ENCODE results near the gene CLPTM1. TPM values are rescaled to one million over a fixed set of nuclear protein-coding genes. Genes with fewer than 3 reads are reported as not detected.

CLPTM1 gene
- total and polyA plus RNA-seq, 8 donors: 39.3 to 152 (median 66.7) TPM

DNA sequence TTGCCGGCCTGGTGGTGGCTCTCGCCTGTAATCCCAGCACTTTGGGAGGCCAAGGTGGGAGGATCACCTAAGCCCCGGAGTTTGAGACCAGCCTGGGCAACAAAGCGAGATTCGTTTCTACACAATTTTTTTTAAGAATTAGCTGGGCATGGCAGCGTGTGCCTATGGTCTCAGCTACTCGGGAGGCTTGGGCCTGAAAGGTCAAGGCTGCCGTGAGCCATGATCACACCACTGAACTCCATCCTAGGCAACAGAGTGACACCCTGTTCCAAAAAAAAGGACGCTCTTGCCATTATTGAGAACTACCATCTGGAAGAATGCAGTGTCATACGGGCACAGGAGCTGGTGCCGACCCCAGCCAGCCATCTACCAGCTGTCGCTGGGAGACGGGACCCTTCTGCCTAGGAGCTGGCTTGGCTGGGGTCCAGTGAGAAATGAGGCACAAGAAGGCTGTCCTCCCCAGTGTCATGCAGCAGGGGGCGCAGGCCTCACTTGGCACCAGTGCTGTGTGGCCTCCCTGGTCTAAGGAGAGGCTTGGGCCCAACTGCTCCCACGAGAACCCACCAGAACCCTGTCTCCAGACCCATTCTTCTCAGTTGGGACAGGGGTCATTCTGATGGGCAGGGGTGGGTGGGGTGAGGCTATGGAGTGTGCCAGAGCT is 33.8 kb downstream of the CLPTM1 start:
- WGBS, 5 donors: 65 to 77% (median 76%) methylated on average over 13 to 15 of the region's 15 CpGs
- Histone ChIP-seq H3K27ac (peak overlapping the region in 1 of 5 donors; percentile 5), H3K9me3 (no peaks in the 10 kb centered on the region), H3K36me3 (peaks cover 82 to 100% (median 100%) of the 10 kb centered on the region in 4 donors), H3K27me3 (no peaks in the 10 kb centered on the region), H3K4me3 (no peak overlapping the region), H3K4me1 (no peaks in the 10 kb centered on the region)
- intact Hi-C loops (cut with DNase I; ENCODE audit: low total_unique reads): no loop called here
- TF ChIP-seq EP300 (IDR thresholded peaks at IDR 0.05) (no peak), POLR2AphosphoS5 (IDR thresholded peaks at IDR 0.05) (peak in 1 of 3 donors; percentile 30), POLR2A (IDR thresholded peaks at IDR 0.05) (no peak)
- TF ChIP-seq, protein P1, sequence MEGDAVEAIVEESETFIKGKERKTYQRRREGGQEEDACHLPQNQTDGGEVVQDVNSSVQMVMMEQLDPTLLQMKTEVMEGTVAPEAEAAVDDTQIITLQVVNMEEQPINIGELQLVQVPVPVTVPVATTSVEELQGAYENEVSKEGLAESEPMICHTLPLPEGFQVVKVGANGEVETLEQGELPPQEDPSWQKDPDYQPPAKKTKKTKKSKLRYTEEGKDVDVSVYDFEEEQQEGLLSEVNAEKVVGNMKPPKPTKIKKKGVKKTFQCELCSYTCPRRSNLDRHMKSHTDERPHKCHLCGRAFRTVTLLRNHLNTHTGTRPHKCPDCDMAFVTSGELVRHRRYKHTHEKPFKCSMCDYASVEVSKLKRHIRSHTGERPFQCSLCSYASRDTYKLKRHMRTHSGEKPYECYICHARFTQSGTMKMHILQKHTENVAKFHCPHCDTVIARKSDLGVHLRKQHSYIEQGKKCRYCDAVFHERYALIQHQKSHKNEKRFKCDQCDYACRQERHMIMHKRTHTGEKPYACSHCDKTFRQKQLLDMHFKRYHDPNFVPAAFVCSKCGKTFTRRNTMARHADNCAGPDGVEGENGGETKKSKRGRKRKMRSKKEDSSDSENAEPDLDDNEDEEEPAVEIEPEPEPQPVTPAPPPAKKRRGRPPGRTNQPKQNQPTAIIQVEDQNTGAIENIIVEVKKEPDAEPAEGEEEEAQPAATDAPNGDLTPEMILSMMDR (IDR thresholded peaks at IDR 0.05): peak in 5 of 7 experiments; percentile 37 to 61 (median 47)
- DNase-seq: peak; percentile 74 to 81

DNA sequence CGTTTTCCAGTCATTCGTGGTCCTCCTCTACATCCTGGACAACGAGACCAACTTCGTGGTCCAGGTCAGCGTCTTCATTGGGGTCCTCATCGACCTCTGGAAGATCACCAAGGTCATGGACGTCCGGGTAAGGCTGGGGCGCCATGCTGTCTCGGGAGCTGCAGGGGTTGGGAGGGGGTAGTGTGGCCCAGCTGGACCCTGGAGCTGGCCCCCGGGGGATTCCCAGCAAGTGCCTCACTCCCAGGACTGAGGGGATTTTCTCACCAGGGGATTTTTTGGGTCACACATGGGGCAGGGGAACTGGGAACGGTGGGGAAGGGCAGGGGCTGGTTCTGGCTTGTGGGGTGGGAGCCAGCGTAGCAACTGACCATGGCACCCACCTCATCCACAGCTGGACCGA is 35.3 kb downstream of the CLPTM1 start:
- DNase-seq: no peak
- Histone ChIP-seq H3K4me1 (no peaks in the 10 kb centered on the region), H3K27ac (no peak overlapping the region), H3K27me3 (no peaks in the 10 kb centered on the region), H3K9me3 (no peaks in the 10 kb centered on the region), H3K4me3 (no peak overlapping the region), H3K36me3 (peaks cover 71 to 88% (median 86%) of the 10 kb centered on the region in 4 donors)
- intact Hi-C loops (cut with DNase I; ENCODE audit: low total_unique reads): no loop called here
- WGBS, 5 donors: 86 to 92% (median 90%) methylated on average over 13 to 14 of the region's 14 CpGs
- TF ChIP-seq POLR2A (IDR thresholded peaks at IDR 0.05) (no peak), EP300 (IDR thresholded peaks at IDR 0.05) (no peak)
- TF ChIP-seq, protein P1 (IDR thresholded peaks at IDR 0.05): no peak

DNA sequence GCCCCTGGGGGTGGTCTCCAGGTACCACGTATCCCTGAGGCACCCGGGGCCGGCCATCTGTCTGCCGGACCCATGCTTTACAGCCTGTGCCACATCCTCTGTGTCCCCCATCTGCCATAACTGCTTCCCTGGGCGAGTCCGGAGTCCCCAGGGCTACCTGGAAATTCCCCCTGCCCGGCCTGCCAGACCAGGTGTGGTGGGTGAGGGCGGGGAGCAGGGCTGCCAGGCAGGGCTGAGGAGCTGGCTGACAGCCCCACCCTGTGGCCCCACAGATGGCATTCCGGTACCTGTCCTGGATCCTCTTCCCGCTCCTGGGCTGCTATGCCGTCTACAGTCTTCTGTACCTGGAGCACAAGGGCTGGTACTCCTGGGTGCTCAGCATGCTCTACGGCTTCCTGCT is 35.8 kb downstream of the CLPTM1 start:
- TF ChIP-seq EP300 (IDR thresholded peaks at IDR 0.05) (no peak), POLR2AphosphoS5 (IDR thresholded peaks at IDR 0.05) (no peak), POLR2A (IDR thresholded peaks at IDR 0.05) (no peak)
- TF ChIP-seq, protein P1 (IDR thresholded peaks at IDR 0.05): no peak
- Histone ChIP-seq H3K9me3 (no peaks in the 10 kb centered on the region), H3K36me3 (peaks cover 66 to 83% (median 81%) of the 10 kb centered on the region in 4 donors), H3K27ac (no peak overlapping the region), H3K4me3 (no peak overlapping the region), H3K4me1 (no peaks in the 10 kb centered on the region), H3K27me3 (no peaks in the 10 kb centered on the region)
- 89 to 100% (median 90%) methylated on average over 1 to 12 of the region's 12 CpGs for WGBS, 5 donors
- intact Hi-C loops (cut with DNase I; ENCODE audit: low total_unique reads): no loop called here
- DNase-seq: no peak

DNA sequence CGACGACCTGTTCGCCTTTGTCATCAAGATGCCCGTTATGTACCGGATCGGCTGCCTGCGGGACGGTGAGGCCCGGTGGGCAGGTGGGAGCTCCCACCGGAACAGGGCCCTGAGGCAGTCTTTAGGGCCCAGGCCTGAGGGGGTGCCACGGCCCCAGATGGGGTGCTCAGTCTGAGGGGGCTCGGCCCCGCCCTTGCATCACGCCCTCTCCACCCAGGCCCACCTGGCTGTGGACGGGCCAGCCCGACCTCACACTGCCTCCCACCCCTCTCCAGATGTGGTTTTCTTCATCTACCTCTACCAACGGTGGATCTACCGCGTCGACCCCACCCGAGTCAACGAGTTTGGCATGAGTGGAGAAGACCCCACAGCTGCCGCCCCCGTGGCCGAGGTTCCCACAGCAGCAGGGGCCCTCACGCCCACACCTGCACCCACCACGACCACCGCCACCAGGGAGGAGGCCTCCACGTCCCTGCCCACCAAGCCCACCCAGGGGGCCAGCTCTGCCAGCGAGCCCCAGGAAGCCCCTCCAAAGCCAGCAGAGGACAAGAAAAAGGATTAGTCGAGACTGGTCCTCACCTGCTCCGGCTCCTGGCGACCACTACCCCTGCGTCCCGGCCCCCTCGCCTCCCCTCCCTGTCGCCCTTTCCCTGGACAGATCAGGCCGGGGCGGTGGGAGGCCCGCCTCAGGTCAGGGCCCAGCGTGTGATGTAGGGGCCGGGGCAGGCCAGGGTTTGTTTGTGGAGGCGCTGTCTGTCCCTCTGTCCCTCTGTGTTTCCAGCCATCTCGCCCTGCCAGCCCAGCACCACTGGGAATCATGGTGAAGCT is 37.4 kb downstream of the CLPTM1 start:
- intact Hi-C loops (cut with DNase I; ENCODE audit: low total_unique reads): no loop called here
- TF ChIP-seq, protein P1 (IDR thresholded peaks at IDR 0.05): no peak
- no peak for TF ChIP-seq POLR2AphosphoS5 (IDR thresholded peaks at IDR 0.05)
- no peak for TF ChIP-seq EP300 (IDR thresholded peaks at IDR 0.05)
- TF ChIP-seq POLR2A (IDR thresholded peaks at IDR 0.05): no peak
- Histone ChIP-seq H3K4me3 (no peak overlapping the region), H3K27ac (no peak overlapping the region), H3K9me3 (no peaks in the 10 kb centered on the region), H3K27me3 (no peaks in the 10 kb centered on the region), H3K4me1 (no peaks in the 10 kb centered on the region), H3K36me3 (peaks cover 52 to 67% (median 65%) of the 10 kb centered on the region in 4 donors)
- WGBS, 5 donors: 89 to 92% (median 89%) methylated on average over 35 to 44 of the region's 44 CpGs
- no peak for DNase-seq

Data from stomach (tissue), 9 donors.